Liver (tissue), 9 donors: ENCODE results near the gene CELSR2. TPM values are rescaled to one million over a fixed set of nuclear protein-coding genes. Genes with fewer than 3 reads are reported as not detected.
"Not testable (repeated sequence)": the region's sequence is repeated elsewhere in the genome, so short reads cannot be mapped to it uniquely, and the experiment has no call there.

ENCODE experiments used
- DNase-seq: peaks from one replicate; pipeline ENCODE4 v3.0.0-alpha.2; 2017; ENCODE audit warnings: low spot score
- H3K27ac ChIP-seq, 2 donors: one replicate each; pipeline ENCODE4 v1.7.0; 2013; ENCODE audit warnings: inconsistent platforms in 2 of 2, low read length in 2 of 2, control low read depth in 1 of 2, low read depth in 1 of 2, mild to moderate bottlenecking in 1 of 2
- H3K27me3 ChIP-seq, 4 donors: one replicate each; pipeline versions ENCODE4 v1.6.1 to v1.7.0; 2013; ENCODE audit warnings: low read length in 3 of 4, inconsistent platforms in 1 of 4, mild to moderate bottlenecking in 1 of 4, moderate library complexity in 1 of 4; ENCODE audit not compliant: control insufficient read depth in 4 of 4, insufficient read depth in 4 of 4
- H3K36me3 ChIP-seq, 4 donors: one replicate each; pipeline versions ENCODE4 v1.6.1 to v1.7.0; 2013; ENCODE audit warnings: low read length in 3 of 4, mild to moderate bottlenecking in 3 of 4, low read depth in 1 of 4, moderate library complexity in 1 of 4; ENCODE audit not compliant: control insufficient read depth in 4 of 4, insufficient read depth in 3 of 4
- H3K4me1 ChIP-seq, 4 donors: one replicate each; pipeline versions ENCODE4 v1.6.1 to v1.7.0; 2013; ENCODE audit warnings: low read length in 3 of 4, mild to moderate bottlenecking in 3 of 4, moderate library complexity in 1 of 4; ENCODE audit not compliant: control insufficient read depth in 4 of 4, insufficient read depth in 4 of 4
- H3K4me3 ChIP-seq, 3 donors: one replicate each; pipeline versions ENCODE4 v1.6.1 to v1.7.0; 2013; ENCODE audit warnings: low read length in 3 of 3, control low read depth in 1 of 3, low read depth in 1 of 3, mild to moderate bottlenecking in 1 of 3
- H3K9ac ChIP-seq, 2 donors: one replicate each; pipeline ENCODE4 v1.7.0; 2013; ENCODE audit warnings: low read length in 2 of 2, mild to moderate bottlenecking in 2 of 2, moderate library complexity in 2 of 2, control low read depth in 1 of 2, low read depth in 1 of 2
- H3K9me3 ChIP-seq, 4 donors: one replicate each; pipeline versions ENCODE4 v1.6.1 to v1.7.0; 2013; ENCODE audit warnings: low read length in 3 of 4; ENCODE audit not compliant: control insufficient read depth in 4 of 4
- EGR1 ChIP-seq, 2 donors: IDR thresholded peaks; 2 replicates each; pipeline ENCODE4 v1.6.1; 2016 to 2018; ENCODE audit warnings: antibody characterized with exemption in 2 of 2, low read depth in 2 of 2
- FOXA1 ChIP-seq: IDR thresholded peaks from 2 replicates; pipeline ENCODE4 v1.6.1; 2016; ENCODE audit warnings: antibody characterized with exemption
- FOXA2 ChIP-seq: IDR thresholded peaks from 2 replicates; pipeline ENCODE4 v1.6.1; 2016; ENCODE audit warnings: antibody characterized with exemption
- HNF4A ChIP-seq, 2 donors: conservative IDR thresholded peaks; 2 replicates each; pipeline ENCODE4 v1.6.1; 2016; ENCODE audit warnings: antibody characterized with exemption in 2 of 2, mild to moderate bottlenecking in 2 of 2
- HNF4G ChIP-seq: IDR thresholded peaks from 2 replicates; pipeline ENCODE4 v1.6.1; 2016; ENCODE audit warnings: antibody characterized with exemption
- JUND ChIP-seq, 2 donors: IDR thresholded peaks; 2 replicates each; pipeline ENCODE4 v1.6.1; 2016; ENCODE audit warnings: antibody characterized with exemption in 2 of 2
- NR2F2 ChIP-seq: IDR thresholded peaks from 2 replicates; pipeline ENCODE4 v1.6.1; 2016; ENCODE audit warnings: antibody characterized with exemption
- RAD21 ChIP-seq, 2 donors: IDR thresholded peaks; 2 replicates each; pipeline ENCODE4 v1.6.1; 2016; ENCODE audit warnings: antibody characterized with exemption in 2 of 2, mild to moderate bottlenecking in 2 of 2
- RXRA ChIP-seq, 2 donors: IDR thresholded peaks; 2 replicates each; pipeline ENCODE4 v1.6.1; 2017 to 2018; ENCODE audit warnings: antibody characterized with exemption in 2 of 2, mild to moderate bottlenecking in 1 of 2
- SP1 ChIP-seq: IDR thresholded peaks from 2 replicates; pipeline ENCODE4 v1.6.1; 2018; ENCODE audit warnings: antibody characterized with exemption, mild to moderate bottlenecking
- YY1 ChIP-seq: IDR thresholded peaks from 2 replicates; pipeline ENCODE4 v1.6.1; 2016; ENCODE audit warnings: antibody characterized with exemption, mild to moderate bottlenecking
- WGBS: extraction: QIAGEN DNeasy Blood & Tissue Kit; methylation state at CpG from one replicate; pipeline ENCODE4 v1.1.7; 2013; 5-methylcytosine and 5-hydroxymethylcytosine counted together
- polyA plus RNA-seq, 2 donors: library from polyadenylated mRNA; stranded (reverse) in 1 of 2; unstranded in 1 of 2; fragments of 200-250 nt in 1 of 2; fragments of >200 nt in 1 of 2; fragmentation: Nextera tagmentation in 1 of 2; extraction: Ambion mirVana in 1 of 2; gene quantifications; one replicate each; pipeline versions ENCODE4 v1.2.1 to v1.2.3, GENCODE V29; 2013 to 2015
- total RNA-seq, 2 donors: library from RNA; depleted of rRNA; stranded (reverse); fragments of >200 nt; gene quantifications; one replicate each; pipeline ENCODE4 v1.2.3, GENCODE V29; 2014
- TF ChIP-seq, protein P1 (sequence below): fragments of 150-350 bp; IDR thresholded peaks from 2 replicates; pipeline ENCODE4 v1.5.1; 2017; ENCODE audit warnings: improper control_type of control experiment, low read depth, low read length; ENCODE audit not compliant: missing input control
- TF ChIP-seq, protein P2 (sequence below): IDR thresholded peaks from 2 replicates; pipeline ENCODE4 v1.6.1; 2016; ENCODE audit warnings: antibody characterized with exemption, mild to moderate bottlenecking
- TF ChIP-seq, protein P3 (sequence below): IDR thresholded peaks from 2 replicates; pipeline ENCODE4 v1.6.1; 2016; ENCODE audit warnings: antibody characterized with exemption
- TF ChIP-seq, protein P4 (sequence below): IDR thresholded peaks from 2 replicates; pipeline ENCODE4 v1.6.1; 2016; ENCODE audit warnings: antibody characterized with exemption
- TF ChIP-seq, protein P5 (sequence below): IDR thresholded peaks from 2 replicates; pipeline ENCODE4 v1.6.1; 2016; ENCODE audit warnings: antibody characterized with exemption
- donor health status: healthy.
- donor health status: healthy.
- donor health status: healthy.
- donor health status: healthy.
- donor health status: healthy.

CELSR2 gene
- total and polyA plus RNA-seq, 4 donors: 0.73 to 1.6 (median 1.2) TPM

DNA sequence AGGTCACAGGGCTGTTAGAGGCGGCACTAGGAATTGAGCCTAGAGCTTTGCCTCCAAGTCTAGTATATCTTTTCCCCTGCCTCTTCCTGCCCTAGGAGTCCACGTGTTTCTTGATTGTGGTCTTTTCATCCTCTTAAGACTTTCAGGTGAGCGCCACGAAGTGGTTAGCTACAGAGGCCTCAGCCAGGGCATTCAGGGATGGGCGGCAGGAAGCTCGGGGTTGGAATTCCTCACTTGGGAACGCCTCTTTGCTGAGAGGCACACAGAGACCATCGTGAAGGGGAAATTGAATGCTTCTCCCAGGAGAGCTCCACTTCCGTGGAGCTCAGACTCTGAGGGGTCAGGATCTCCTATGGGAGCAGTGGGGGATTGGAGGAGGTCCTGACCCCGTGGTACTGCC, 56.7 kb downstream of the CELSR2 start:
- 76% methylated on average over 10 of the region's 10 CpGs for WGBS
- not testable (repeated sequence) for H3K4me3 ChIP-seq, H3K27me3 ChIP-seq, H3K36me3 ChIP-seq, H3K9ac ChIP-seq, H3K9me3 ChIP-seq, H3K27ac ChIP-seq, DNase-seq
- H3K4me1 ChIP-seq: peaks cover 0 to 11% (median 4%) of the 10 kb centered on the region in 4 donors

DNA sequence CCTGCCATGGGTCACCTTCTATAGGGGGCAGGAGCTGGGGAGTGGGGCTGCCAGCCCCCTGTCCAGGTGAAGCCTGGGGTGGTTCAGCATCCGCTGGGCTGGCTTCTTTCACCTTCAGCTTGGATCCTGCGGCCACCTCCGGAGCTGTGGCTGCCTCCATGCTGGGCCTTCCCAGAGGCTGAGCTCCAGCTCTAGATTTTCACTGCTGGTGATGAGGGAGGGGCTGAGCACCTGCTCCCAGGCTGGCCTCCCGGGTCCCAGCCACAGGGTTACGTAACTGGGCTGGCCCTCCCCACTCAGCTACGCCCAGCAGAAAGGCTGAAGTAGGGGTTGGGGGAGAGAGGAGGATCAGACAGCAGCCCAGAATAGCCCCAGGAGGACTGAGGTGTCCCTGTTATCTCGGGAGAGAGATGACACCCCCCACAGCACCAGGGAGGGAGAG, 57.5 kb downstream of the CELSR2 start, which contains the start of gene MYBPHL:
MYBPHL (minus strand) TSS at position 180 of the 442 bp plus-strand sequence; CDS start at position 160, 20 bp downstream.
- Histone ChIP-seq H3K9me3 (no peaks in the 10 kb centered on the region), H3K27ac (no peak within 1 kb of the TSS), H3K4me3 (no peak within 1 kb of the TSS), H3K9ac (no peak within 1 kb of the TSS), H3K27me3 (no peaks in the 10 kb centered on the region), H3K4me1 (peaks cover 0 to 11% (median 4%) of the 10 kb centered on the region in 4 donors), H3K36me3 (no peaks in the 10 kb centered on the region)
- TF ChIP-seq FOXA2: no peak
- TF ChIP-seq FOXA1: no peak
- no peak for TF ChIP-seq YY1
- TF ChIP-seq, protein P1, sequence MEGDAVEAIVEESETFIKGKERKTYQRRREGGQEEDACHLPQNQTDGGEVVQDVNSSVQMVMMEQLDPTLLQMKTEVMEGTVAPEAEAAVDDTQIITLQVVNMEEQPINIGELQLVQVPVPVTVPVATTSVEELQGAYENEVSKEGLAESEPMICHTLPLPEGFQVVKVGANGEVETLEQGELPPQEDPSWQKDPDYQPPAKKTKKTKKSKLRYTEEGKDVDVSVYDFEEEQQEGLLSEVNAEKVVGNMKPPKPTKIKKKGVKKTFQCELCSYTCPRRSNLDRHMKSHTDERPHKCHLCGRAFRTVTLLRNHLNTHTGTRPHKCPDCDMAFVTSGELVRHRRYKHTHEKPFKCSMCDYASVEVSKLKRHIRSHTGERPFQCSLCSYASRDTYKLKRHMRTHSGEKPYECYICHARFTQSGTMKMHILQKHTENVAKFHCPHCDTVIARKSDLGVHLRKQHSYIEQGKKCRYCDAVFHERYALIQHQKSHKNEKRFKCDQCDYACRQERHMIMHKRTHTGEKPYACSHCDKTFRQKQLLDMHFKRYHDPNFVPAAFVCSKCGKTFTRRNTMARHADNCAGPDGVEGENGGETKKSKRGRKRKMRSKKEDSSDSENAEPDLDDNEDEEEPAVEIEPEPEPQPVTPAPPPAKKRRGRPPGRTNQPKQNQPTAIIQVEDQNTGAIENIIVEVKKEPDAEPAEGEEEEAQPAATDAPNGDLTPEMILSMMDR: no peak
- TF ChIP-seq EGR1 (IDR thresholded peaks at IDR 0.05; ENCODE audit: low read depth in 2 of 2): no peak
- no peak for TF ChIP-seq HNF4G
- no peak for TF ChIP-seq RAD21 (IDR thresholded peaks at IDR 0.05)
- TF ChIP-seq NR2F2: no peak
- TF ChIP-seq, protein P2, sequence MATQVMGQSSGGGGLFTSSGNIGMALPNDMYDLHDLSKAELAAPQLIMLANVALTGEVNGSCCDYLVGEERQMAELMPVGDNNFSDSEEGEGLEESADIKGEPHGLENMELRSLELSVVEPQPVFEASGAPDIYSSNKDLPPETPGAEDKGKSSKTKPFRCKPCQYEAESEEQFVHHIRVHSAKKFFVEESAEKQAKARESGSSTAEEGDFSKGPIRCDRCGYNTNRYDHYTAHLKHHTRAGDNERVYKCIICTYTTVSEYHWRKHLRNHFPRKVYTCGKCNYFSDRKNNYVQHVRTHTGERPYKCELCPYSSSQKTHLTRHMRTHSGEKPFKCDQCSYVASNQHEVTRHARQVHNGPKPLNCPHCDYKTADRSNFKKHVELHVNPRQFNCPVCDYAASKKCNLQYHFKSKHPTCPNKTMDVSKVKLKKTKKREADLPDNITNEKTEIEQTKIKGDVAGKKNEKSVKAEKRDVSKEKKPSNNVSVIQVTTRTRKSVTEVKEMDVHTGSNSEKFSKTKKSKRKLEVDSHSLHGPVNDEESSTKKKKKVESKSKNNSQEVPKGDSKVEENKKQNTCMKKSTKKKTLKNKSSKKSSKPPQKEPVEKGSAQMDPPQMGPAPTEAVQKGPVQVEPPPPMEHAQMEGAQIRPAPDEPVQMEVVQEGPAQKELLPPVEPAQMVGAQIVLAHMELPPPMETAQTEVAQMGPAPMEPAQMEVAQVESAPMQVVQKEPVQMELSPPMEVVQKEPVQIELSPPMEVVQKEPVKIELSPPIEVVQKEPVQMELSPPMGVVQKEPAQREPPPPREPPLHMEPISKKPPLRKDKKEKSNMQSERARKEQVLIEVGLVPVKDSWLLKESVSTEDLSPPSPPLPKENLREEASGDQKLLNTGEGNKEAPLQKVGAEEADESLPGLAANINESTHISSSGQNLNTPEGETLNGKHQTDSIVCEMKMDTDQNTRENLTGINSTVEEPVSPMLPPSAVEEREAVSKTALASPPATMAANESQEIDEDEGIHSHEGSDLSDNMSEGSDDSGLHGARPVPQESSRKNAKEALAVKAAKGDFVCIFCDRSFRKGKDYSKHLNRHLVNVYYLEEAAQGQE: no peak
- TF ChIP-seq, protein P3, sequence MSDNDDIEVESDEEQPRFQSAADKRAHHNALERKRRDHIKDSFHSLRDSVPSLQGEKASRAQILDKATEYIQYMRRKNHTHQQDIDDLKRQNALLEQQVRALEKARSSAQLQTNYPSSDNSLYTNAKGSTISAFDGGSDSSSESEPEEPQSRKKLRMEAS: no peak
- TF ChIP-seq RXRA (IDR thresholded peaks at IDR 0.05): no peak
- TF ChIP-seq JUND (IDR thresholded peaks at IDR 0.05): no peak
- no peak for TF ChIP-seq HNF4A (conservative IDR thresholded peaks at IDR 0.05)
- TF ChIP-seq, protein P4, sequence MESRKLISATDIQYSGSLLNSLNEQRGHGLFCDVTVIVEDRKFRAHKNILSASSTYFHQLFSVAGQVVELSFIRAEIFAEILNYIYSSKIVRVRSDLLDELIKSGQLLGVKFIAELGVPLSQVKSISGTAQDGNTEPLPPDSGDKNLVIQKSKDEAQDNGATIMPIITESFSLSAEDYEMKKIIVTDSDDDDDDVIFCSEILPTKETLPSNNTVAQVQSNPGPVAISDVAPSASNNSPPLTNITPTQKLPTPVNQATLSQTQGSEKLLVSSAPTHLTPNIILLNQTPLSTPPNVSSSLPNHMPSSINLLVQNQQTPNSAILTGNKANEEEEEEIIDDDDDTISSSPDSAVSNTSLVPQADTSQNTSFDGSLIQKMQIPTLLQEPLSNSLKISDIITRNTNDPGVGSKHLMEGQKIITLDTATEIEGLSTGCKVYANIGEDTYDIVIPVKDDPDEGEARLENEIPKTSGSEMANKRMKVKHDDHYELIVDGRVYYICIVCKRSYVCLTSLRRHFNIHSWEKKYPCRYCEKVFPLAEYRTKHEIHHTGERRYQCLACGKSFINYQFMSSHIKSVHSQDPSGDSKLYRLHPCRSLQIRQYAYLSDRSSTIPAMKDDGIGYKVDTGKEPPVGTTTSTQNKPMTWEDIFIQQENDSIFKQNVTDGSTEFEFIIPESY: no peak
- TF ChIP-seq, protein P5, sequence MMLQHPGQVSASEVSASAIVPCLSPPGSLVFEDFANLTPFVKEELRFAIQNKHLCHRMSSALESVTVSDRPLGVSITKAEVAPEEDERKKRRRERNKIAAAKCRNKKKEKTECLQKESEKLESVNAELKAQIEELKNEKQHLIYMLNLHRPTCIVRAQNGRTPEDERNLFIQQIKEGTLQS: no peak
- no peak for TF ChIP-seq SP1
- WGBS: 86% methylated on average over 7 of the region's 7 CpGs
- DNase-seq: no peak
